HG03521 (cell line): ENCODE data around the gene LPCAT2.

Source experiments
- ATAC-seq: cut with Tn5 transposase; IDR thresholded peaks from one replicate; pipeline ENCODE4 v1.9.1; 2021; ENCODE audit warnings: mild to moderate bottlenecking, moderate library complexity; ENCODE audit not compliant: unreplicated experiment

LPCAT2 gene

DNA sequence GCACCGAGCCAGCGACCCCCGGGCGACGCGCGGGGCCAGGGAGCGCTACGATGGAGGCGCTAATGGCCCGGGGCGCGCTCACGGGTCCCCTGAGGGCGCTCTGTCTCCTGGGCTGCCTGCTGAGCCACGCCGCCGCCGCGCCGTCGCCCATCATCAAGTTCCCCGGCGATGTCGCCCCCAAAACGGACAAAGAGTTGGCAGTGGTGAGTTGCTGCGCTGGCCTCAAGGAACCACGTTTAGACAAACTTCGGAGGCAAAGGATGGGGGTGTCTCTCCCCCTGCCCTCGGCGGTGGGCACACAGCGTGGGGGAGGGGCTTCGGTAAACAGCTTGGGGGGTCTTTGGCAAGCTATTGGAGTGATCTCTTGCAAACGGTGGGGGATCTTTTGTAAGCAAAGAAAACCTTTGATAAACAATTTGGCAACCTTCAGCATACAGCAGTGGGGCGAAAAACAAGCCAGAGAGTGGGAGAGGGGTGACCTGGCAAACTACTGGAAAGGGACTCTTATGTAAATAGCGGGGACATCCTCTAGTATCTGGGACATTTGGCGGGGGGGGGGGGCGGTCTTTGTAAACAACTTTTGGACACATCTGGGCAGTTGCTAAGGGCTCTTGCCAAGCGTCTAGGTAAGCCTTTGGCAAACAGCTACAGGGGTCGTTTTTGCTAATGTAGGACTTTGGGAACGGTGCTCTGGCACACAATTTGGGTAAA is 29.3 kb upstream of the LPCAT2 start:
- ATAC-seq, result no peak

DNA sequence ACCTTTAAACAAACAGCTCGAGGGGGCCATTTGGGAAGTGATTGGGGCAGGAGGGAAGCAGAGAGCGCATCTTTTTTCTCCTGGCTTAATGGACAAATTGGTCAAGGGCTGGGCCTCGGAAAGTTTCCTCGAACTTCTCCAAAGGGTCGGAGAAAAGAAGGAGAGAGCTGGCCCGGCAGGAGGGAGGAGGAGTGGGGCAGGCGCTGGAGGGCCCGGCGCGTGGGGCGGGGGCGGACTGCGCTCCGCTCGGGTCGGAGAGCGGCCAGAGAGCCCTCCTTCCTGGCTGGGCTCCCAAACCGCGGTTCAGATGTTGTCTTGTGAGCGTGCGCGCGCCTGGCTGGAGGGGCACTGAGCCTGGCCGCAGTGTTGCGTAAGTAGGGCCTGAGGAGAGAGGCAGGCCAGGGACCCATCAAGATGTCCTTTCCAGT is 28.6 kb upstream of the LPCAT2 start:
- ATAC-seq, result no peak

DNA sequence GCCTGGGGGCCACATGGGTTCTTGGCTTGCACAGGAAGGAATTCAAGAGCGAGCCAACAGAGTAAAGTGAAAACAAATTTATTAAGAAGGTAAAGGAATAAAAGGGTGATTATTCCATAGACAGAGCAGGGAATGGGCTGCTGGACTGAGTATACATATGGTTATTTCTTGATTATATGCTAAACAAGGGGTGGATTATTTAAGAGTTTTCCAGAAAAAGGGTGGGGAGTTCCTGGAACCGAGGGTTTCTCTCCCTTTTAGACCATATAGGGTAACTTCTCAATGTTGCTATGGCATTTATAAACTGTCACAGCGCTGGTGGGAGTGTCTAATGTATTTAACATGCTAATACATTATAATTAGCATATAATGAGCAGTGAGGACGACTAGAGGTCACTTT is 27.8 kb upstream of the LPCAT2 start:
- no peak for ATAC-seq

DNA sequence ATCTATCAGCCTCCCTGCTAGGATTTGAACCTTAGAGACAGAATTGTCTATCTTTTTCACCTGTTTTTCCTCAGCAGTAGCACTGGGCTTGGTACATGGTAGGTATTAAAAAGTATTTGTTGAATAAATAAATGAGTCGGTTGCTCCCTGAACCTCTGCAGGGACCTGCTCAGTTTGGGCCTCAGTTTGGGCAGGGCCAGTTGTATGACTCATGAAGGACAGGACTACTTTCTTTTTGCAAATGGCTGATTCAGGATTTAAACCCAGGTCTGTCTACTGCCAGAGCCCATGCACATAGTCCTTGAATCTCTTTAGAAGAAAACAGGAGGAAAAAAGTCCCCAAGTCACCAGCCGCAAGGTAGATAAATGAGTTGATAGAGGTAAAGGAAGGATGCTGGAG is 26.8 kb upstream of the LPCAT2 start:
- ATAC-seq, result no peak

DNA sequence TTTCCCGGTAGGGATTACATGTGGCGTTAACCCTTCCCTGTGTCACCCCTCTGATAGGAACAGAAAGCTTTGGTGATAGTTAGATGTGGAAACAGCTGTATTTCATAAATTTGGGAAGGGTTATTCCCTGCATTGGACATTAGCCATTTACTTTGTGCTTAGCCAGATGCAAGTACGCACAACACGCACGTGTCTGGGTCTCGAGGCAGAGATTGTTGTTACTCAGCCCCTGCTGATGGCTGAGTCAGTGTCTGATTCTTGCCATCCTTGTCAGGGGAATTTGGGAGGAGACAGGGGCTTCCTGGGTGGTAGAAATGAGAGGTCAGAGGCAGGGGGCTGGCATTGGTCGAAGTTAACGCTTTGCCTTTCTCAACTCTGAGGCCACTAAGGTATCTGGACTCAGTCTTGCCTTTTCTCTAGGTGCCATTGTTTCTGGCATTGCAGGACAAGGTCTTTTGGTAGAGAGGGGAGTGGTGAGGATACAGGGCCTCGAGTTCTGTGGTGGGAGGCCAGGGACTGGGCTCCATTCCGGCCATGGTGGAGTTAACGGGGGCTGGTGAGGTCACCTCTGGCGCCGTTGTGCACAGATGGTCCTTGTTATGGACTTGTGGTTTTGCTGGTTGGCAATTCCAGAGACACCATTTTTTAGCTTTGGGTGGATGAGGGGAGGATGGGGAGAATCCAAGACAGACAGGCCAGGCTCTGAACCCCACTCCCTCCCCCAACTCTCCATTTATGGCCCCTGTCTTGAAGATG is 21.6 kb upstream of the LPCAT2 start:
- ATAC-seq, result no peak

DNA sequence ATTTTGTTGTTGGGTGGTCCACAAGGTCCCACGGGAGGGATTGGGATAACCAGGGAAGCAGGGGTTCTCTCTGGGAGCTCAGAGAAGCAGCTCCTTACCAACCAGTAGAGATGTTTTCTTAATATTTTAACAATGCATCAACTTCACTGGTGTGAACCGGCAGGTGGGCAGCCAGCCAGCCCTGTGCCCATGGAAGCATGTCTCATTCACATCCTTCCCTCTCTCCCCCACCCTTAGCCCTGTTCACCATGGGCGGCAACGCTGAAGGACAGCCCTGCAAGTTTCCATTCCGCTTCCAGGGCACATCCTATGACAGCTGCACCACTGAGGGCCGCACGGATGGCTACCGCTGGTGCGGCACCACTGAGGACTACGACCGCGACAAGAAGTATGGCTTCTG is 20.6 kb upstream of the LPCAT2 start:
- ATAC-seq, result no peak

DNA sequence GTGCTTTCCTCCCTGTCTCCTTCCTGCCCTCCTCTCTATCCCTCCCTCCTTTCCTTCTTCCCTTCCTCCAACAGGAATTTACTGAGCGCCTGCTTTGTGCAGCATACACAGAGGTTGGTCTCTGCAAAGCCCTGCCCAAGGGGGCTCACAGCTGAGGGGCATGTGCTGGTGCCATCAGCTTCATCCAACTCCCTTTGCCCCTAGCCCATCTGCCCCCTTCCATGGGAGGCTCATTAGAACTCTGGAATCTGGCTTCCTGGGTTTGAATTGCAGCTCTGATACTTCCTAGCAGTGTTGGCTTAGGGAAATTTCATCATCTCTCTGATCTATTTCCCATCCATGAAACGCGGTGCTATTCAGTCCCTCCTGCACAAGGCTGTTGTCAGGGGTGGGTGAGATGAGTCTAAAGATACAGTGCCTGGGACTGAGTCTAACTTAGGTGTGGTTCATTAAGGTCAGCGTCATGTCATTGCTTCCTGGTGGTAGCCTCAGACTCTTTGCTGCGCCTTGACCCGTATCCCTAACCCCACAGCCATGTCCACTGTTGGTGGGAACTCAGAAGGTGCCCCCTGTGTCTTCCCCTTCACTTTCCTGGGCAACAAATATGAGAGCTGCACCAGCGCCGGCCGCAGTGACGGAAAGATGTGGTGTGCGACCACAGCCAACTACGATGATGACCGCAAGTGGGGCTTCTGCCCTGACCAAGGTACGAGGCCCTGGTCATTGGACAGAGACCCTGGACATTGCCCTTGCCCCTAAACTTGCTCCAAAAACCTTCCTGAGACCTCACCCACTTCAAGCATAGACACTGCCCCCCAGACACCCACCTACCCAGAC is 19.5 kb upstream of the LPCAT2 start:
- ATAC-seq, result no peak

DNA sequence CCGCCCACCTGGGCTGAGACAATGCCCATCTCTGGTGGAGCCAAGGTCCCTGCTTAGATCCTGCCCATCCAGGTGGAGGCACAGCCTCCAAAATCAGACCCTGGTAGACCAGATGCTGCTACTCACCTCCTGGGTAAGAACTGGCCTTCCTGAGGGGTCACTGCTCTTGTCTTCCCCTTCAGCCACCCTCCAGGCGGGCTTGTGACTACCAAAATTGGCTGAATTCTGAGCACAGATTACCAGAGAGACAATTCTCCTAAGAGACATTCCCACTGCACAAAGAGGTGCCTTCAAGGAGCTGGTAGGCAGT is 19.0 kb upstream of the LPCAT2 start:
- ATAC-seq, result no peak

DNA sequence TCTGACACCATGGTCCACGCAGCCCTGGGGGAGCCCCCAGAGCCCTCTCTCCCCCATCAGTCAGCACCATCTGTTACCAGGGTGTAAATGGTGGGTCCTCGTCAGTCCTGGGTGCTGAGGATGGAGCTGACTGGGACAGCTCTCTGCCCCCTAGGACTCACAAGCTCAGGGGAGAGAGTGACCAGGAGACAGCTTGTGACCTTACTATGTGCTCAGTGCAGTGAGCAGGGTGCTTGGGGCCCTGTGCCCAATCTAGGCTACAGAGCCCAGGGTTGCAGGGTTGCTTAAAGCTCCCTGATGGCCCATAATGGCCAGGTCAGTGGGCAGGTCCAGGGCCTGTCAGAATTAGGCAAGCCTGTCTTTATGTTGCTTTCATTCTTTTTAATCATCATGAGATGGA is 18.6 kb upstream of the LPCAT2 start:
- ATAC-seq, result no peak

DNA sequence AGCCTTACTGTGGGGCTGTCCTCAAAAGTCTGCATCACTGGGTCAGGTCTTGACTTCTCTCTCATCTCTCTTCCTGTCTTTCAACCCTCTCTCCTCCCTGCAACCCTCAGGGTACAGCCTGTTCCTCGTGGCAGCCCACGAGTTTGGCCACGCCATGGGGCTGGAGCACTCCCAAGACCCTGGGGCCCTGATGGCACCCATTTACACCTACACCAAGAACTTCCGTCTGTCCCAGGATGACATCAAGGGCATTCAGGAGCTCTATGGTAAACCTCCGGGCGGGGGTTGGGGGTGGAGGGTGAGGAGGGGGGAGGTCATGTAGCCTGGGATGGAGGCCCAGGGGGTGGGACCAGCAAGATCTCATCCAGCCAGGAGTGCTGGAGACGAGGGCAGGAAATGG is 17.2 kb upstream of the LPCAT2 start:
- ATAC-seq, result no peak

DNA sequence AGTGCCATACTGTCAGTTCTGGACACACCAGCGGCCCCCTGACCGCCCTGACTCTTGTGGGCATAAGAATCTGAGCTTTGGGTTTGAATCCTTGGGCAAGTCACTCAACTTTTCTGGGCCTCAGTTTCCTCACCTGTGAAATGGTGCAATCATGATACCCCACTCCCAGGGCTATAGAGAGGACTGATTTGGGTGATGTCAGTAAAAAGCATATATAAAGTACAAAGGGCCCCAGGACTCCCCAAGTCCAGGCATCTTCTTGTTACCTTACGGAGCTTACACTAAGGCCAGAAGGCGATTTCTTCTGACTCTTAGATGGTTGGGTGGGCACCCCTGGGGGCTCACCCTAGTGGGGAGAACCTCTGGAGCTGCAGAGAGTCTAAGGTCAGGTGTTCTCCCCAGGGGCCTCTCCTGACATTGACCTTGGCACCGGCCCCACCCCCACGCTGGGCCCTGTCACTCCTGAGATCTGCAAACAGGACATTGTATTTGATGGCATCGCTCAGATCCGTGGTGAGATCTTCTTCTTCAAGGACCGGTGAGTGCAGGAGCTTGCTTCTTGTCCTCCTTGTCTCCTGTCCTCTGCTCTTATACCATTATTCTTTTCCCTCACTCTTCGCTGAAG is 16.0 kb upstream of the LPCAT2 start:
- ATAC-seq, result no peak

DNA sequence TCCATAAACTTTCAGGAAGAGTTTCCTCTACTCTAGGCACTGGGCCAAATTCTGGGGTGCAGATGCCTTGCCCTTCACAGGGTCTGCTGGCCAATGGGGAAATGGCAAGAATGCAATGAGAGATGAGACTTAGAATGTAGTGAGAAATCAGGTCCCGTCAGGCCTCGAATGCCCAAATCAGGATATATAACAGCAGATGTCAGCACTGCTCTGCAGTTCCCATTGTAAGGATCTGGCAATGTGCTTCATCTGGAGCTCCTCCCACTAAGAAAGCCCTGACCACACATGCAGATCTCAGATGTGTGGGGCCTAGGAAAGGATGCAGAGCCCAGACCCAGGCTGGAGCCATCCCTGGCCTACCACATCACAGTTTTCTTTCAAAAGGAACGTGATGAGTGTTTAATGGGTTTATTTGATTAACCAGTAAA is 13.9 kb upstream of the LPCAT2 start:
- no peak for ATAC-seq

DNA sequence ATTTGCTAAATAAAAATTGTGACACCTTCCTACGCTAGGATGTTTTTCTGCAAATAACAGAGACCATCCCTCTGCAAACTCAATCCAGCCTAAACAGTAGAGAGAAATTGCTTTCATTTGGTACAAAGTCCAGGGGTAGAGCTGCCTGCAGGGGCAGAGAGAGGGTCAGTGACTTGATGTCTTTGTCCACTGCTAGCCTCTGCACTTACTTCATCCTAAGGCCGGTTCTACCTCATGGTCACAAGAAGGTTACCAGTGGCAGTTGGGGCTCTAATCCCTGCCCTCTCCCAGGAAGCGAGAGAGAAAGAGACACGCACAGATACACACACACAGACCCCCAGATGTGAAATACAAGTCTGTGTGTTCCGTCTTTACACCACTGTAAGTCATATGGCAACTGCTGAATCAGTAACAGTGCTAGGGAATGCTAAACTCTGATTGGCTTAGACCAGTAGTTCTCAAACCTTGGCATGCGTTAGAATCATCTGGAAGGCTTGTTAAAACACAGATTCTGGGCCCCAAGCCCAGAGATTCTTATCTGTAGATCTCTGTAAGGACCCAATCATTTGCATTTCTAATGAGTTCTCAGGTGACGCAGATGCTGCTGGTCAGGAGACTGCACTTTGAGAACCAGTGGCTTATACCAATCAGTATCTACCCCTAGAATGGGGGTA is 13.1 kb upstream of the LPCAT2 start:
- ATAC-seq, result no peak

DNA sequence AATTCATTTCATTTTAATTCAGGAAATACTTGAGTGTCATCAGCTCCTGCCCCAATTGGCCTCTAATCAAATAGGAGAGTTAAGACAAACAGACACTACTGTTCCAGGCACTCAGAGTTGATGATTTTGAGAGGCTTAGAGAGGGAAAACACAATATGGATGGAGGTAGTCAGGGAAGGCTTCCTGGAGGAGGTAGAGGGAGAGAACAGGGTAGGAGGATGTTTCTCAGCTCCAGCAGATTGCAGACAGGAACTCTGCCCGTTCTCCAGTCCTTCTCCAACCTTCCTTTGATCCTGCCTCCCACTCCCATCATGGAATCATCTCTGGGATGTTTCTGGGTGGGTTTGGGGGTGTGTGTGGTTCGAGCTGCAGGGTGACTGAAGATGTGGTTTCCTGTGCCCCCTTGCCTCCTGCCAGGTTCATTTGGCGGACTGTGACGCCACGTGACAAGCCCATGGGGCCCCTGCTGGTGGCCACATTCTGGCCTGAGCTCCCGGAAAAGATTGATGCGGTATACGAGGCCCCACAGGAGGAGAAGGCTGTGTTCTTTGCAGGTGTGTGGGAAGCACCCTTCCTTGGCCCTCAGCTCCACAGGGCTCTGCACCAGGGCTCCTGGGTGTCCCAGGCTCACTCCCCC is 12.2 kb upstream of the LPCAT2 start:
- no peak for ATAC-seq

DNA sequence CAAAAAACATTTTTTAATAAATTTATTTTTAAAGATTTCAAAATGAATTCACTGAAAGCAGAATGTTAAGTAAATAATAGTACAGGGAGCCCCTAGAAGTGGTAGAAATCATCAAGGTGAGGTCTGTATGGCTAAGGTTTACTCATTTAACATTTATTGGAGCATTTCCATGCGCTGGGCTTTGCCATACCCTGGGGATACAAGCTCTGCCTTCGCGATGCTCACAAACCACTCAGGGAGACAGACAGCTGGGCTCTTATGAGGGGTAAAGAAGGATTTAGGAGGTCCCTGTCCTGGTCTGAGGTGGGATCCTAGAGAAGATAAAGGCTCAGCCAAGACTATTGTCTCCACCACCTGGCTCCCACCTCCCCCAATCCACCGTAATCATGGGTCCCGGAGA is 11.3 kb upstream of the LPCAT2 start:
- ATAC-seq, result no peak

DNA sequence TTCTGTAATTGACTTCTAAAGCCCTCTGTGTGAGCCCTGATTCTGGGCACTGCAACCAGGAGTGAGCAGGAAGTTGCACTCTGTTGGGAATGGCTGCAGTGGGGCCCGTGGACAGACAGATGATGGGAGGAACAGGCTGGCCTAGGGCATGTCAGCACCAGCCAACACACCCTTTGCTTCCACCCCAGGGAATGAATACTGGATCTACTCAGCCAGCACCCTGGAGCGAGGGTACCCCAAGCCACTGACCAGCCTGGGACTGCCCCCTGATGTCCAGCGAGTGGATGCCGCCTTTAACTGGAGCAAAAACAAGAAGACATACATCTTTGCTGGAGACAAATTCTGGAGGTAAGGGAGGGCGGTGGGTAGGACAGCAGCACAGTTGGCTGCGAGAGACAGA is 10.8 kb upstream of the LPCAT2 start:
- no peak for ATAC-seq

DNA sequence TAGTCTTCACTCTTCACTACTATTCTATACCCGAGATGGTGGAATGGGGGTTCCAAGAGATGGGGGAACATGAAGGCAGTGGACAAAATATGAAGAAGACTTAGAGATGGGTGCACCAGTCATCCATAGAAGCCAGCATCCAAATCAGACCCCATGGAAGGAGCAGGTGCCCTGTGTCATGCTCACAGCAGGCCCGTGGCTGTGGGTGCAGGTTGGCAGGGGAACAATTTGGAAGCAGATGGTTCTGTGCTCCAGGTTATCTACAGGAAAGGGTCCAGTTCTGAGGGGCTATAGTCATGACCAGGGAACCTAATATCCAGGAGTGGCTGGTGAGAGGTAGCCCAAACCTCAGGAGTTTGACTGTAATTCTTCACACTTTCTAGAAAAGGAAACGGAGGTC is 9.6 kb upstream of the LPCAT2 start:
- no peak for ATAC-seq

DNA sequence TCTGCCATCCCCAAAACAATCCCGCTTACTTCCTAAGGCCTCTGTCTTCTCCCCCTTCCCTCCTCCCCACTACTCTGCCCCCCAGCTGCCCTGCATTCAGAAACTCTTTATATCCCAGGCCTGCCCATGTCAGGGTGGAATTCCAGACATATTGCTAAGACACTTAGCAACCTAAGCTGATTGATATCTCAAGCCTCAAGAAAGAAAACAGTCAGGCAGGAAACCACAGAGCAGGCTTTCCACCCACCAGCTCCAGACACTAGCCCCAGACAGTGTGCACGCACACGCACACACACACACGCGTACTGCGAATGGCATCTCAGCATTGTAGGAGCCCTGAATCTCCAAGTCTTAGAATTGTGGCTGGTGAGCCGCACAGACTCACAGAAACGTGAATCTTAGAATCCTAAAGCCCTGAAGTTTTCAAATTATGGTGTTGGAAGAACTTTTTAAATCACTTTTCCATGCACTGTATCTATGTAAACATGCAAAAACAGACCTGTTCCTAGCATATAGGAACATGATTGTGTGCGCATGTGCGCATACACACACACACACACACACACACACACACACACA is 8.8 kb upstream of the LPCAT2 start:
- no peak for ATAC-seq

DNA sequence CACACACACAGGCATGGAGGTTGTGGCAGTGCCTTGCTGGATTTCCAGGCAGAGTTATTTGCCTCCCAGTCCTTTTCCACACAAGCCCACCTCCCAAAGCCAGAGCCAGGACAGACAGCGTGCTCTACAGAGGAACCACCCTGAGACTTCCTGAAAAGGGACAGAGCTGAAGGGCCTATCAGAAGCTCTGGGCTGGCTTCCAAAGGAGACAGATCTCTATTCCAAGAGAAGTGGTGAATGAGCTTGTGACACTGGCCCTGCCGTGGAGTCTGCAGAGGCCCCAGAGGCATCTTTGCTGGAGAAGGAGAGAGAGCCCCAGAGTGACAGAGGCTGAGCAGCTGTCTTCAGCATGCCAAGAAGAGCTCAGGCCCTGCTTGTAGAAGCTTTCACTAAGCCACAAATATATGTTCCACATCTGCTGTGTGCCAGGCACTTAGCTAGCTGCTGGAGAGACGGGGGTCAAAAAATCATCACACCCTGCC is 8.3 kb upstream of the LPCAT2 start:
- no peak for ATAC-seq
